ENCODE results near the gene PAK6.

- no peak for TF ChIP-seq CTCF (IDR thresholded peaks at IDR 0.05; ENCODE audit: low read depth, low read length, poor library complexity, severe bottlenecking)
- no peak for TF ChIP-seq EZH2phosphoT487 (IDR thresholded peaks at IDR 0.05; ENCODE audit: borderline replicate concordance, low read length)
Observed at GRCh38 chr15:40242601-40243000, 3.7 kb downstream of the PAK6 start.
